Progenitor cell of endocrine pancreas (in vitro differentiated cells): ENCODE results near the gene KLHL28. TPM values are rescaled to one million over a fixed set of nuclear protein-coding genes. Genes with fewer than 3 reads are reported as not detected.

Experiments
- DNase-seq: peaks from one replicate; pipeline ENCODE4 v3.0.0; 2021; ENCODE audit warnings: low spot score; ENCODE audit not compliant: unreplicated experiment
- H3K27ac Mint-ChIP-seq: 2 replicates; pipeline ENCODE4 v1.8.0; 2021; ENCODE audit warnings: mild to moderate bottlenecking, moderate library complexity, mixed read lengths
- H3K27me3 Mint-ChIP-seq: 2 replicates; pipeline ENCODE4 v1.8.0; 2021; ENCODE audit warnings: mixed read lengths
- H3K36me3 Mint-ChIP-seq: 2 replicates; pipeline ENCODE4 v1.8.0; 2022; ENCODE audit warnings: mixed read lengths; ENCODE audit not compliant: insufficient read depth
- H3K4me1 Mint-ChIP-seq: 2 replicates; pipeline ENCODE4 v1.8.0; 2021; ENCODE audit warnings: low read depth, mixed read lengths
- H3K4me3 Mint-ChIP-seq: 2 replicates; pipeline ENCODE4 v1.8.0; 2021; ENCODE audit warnings: low read depth, mild to moderate bottlenecking, moderate library complexity, mixed read lengths
- H3K9me3 Mint-ChIP-seq: 2 replicates; pipeline ENCODE4 v1.8.0; 2021; ENCODE audit warnings: low read depth, mixed read lengths
- CTCF ChIP-seq: fragments of 200-600 bp; sonication (generic); IDR thresholded peaks from one replicate; pipeline ENCODE4 v1.5.0; 2021; ENCODE audit warnings: antibody characterized with exemption, mild to moderate bottlenecking; ENCODE audit not compliant: unreplicated experiment
- total RNA-seq: library from RNA; stranded (reverse); gene quantifications from 2 replicates; pipeline ENCODE4 v1.2.1, GENCODE V29; 2021

KLHL28 gene
- total RNA-seq, 1 donor from 2014 or later: 17.9 TPM

DNA sequence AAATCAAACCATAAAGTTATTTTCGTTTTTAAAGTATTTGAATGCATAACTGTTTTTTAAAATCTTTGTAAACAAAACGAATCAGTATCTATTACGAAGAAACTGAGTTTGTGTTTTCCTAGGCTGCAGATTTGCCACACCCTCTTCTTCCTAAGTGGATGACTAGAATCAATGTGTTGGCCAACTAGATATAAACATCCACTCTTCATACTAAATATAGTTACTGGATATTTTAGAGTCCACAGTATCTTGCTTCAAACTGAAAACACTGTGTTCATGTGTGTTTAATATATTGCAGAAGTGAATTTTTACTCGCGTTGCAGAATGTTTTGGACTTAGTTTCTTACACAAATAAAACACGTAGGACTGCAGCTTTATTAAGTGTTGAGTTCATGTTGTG is 63.2 kb downstream of the KLHL28 start:
- H3K4me1 Mint-ChIP-seq: peaks cover 7% of the 10 kb centered on the region
- H3K27me3 Mint-ChIP-seq: no peaks in the 10 kb centered on the region
- H3K9me3 Mint-ChIP-seq: peaks cover 3% of the 10 kb centered on the region
- H3K27ac Mint-ChIP-seq: no peak overlapping the region
- H3K4me3 Mint-ChIP-seq: peak overlapping the region; percentile 89
- TF ChIP-seq CTCF: no peak
- no peak for DNase-seq
- peaks cover 3% of the 10 kb centered on the region for H3K36me3 Mint-ChIP-seq

DNA sequence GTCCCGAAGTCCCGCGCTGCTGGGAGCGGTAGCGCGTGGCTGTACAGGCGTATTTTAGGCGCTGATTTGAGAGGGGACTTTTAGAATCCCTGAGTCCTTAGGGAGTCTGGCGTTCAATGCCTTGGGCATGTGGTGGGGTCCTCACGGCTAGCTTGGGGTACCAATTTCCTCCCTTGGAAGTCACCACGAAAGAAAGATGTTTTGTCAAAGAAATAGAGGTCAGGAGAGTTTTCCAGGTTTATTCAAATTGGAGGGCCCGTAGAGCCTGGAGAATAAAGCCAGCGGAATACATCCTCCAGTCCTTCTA is 63.9 kb downstream of the KLHL28 start:
- Mint-ChIP-seq H3K4me1 (peaks cover 7% of the 10 kb centered on the region), H3K9me3 (peaks cover 3% of the 10 kb centered on the region), H3K27ac (peak overlapping the region; percentile 96), H3K36me3 (peaks cover 3% of the 10 kb centered on the region), H3K4me3 (peak overlapping the region; percentile 89), H3K27me3 (no peaks in the 10 kb centered on the region)
- TF ChIP-seq CTCF: no peak
- DNase-seq: no peak

- Mint-ChIP-seq H3K36me3 (peaks cover 3% of the 10 kb centered on the region), H3K27ac (peak overlapping the region; percentile 96), H3K4me3 (peak overlapping the region; percentile 89), H3K9me3 (peaks cover 3% of the 10 kb centered on the region), H3K27me3 (no peaks in the 10 kb centered on the region), H3K4me1 (peaks cover 7% of the 10 kb centered on the region)
- TF ChIP-seq CTCF: no peak
- peak; percentile 85 for DNase-seq
Measured at GRCh38 chr14:44897041-44897844, 64.5 kb downstream of the KLHL28 start.

GRCh38 chr14:44896275-44897040 is 65.3 kb downstream of the KLHL28 start:
- H3K27me3 Mint-ChIP-seq: no peaks in the 10 kb centered on the region
- no peak for TF ChIP-seq CTCF
- peak overlapping the region; percentile 89 for H3K4me3 Mint-ChIP-seq
- H3K36me3 Mint-ChIP-seq: peaks cover 3% of the 10 kb centered on the region
- no peak for DNase-seq
- peaks cover 3% of the 10 kb centered on the region for H3K9me3 Mint-ChIP-seq
- H3K4me1 Mint-ChIP-seq: peaks cover 7% of the 10 kb centered on the region
- H3K27ac Mint-ChIP-seq: peak overlapping the region; percentile 96

GRCh38 chr14:44895716-44896115 is 66.0 kb downstream of the KLHL28 start:
- H3K27me3 Mint-ChIP-seq: no peaks in the 10 kb centered on the region
- H3K27ac Mint-ChIP-seq: no peak overlapping the region
- no peak for TF ChIP-seq CTCF
- peaks cover 7% of the 10 kb centered on the region for H3K4me1 Mint-ChIP-seq
- H3K9me3 Mint-ChIP-seq: peaks cover 3% of the 10 kb centered on the region
- no peak overlapping the region for H3K4me3 Mint-ChIP-seq
- DNase-seq: no peak
- H3K36me3 Mint-ChIP-seq: peaks cover 3% of the 10 kb centered on the region
